AG04449 (cell line): Measurements from ENCODE around the gene EMX1.

Experiments used
- CTCF ChIA-PET: fragments of 350-600 bp; formaldehyde crosslinking; extraction: SDS; loops from one replicate; lab custom pipeline; 2021; ENCODE audit warnings: antibody characterized with exemption; lab: Yijun Ruan, JAX
- POLR2A ChIA-PET: fragments of 400-600, 350-600 bp; formaldehyde crosslinking; extraction: SDS; loops from one replicate; lab custom pipeline; 2020; ENCODE audit warnings: antibody characterized with exemption, inconsistent platforms; lab: Yijun Ruan, JAX
- DNase-seq: peaks from one replicate; pipeline ENCODE4 v3.0.0-alpha.2; 2010; ENCODE audit warnings: low read depth, low spot score
- H3K4me3 ChIP-seq: 2 replicates; pipeline ENCODE4 v1.5.1; 2011; ENCODE audit warnings: low read depth, mild to moderate bottlenecking, control low read depth, low read length
- CTCF ChIP-seq: IDR thresholded peaks from one replicate; pipeline ENCODE4 v1.5.1; 2011; ENCODE audit warnings: mild to moderate bottlenecking, moderate library complexity, low read length, control low read depth, inconsistent platforms; ENCODE audit not compliant: insufficient read depth; ENCODE audit errors: missing control alignments

EMX1 gene

GRCh38 chr2:72917138-72917876, at the start of gene EMX1:
Gene EMX1, plus strand, starts transcription at chr2:72917519. Its CDS starts 334 bp downstream, at chr2:72917853.
- no peak for DNase-seq
- no peak within 1 kb of the TSS for H3K4me3 ChIP-seq
- TF ChIP-seq CTCF, result no peak
- POLR2A ChIA-PET, result no interaction called here
- CTCF ChIA-PET, result interaction anchor here (1.0 to 6.1 kb wide), 4 partner anchors 23 to 239 kb away, joined by 3 to 48 read pairs (median 6); no protein-coding TSS in a partner anchor

GRCh38 chr2:72871060-72871459, 46.3 kb upstream of the EMX1 start:
- TF ChIP-seq CTCF, result no peak
- POLR2A ChIA-PET, result no interaction called here
- DNase-seq, result no peak
- H3K4me3 ChIP-seq, result no peak overlapping the region
- CTCF ChIA-PET, result interaction anchor here (0.7 to 1.3 kb wide), 2 partner anchors 9 to 43 kb away, joined by 3 to 7 read pairs; no protein-coding TSS in a partner anchor

GRCh38 chr2:72871880-72872279, 45.4 kb upstream of the EMX1 start:
- TF ChIP-seq CTCF, result no peak
- no peak for DNase-seq
- CTCF ChIA-PET, result interaction anchor here (1.3 to 1.5 kb wide), 2 partner anchors 9 kb away, joined by 6 to 7 read pairs; no protein-coding TSS in a partner anchor
- no peak overlapping the region for H3K4me3 ChIP-seq
- POLR2A ChIA-PET, result no interaction called here

- POLR2A ChIA-PET, result no interaction called here
- CTCF ChIA-PET, result interaction anchor here (0.7 to 2.5 kb wide), 7 partner anchors 9 to 295 kb away, joined by 3 to 13 read pairs (median 4); no protein-coding TSS in a partner anchor
- no peak for DNase-seq
Observed at GRCh38 chr2:72883356-72883962, 33.9 kb upstream of the EMX1 start.

GRCh38 chr2:72886505-72887031, 30.8 kb upstream of the EMX1 start:
- peak overlapping the region; percentile 67 for H3K4me3 ChIP-seq
- DNase-seq, result no peak
- POLR2A ChIA-PET, result no interaction called here
- TF ChIP-seq CTCF, result no peak
- CTCF ChIA-PET, result interaction anchor here (0.9 to 3.3 kb wide), 30 partner anchors 8 to 1359 kb away, joined by 3 to 44 read pairs (median 7); partner anchors contain the start of gene SMYD5

More at GRCh38 chr2:72883356-72883962, 33.9 kb upstream of the EMX1 start:
- no peak for TF ChIP-seq CTCF
- no peak overlapping the region for H3K4me3 ChIP-seq
